PFSK-1 (cell line): ENCODE results near the gene JAG2.

Experiments used
- FOXP2 ChIP-seq: optimal IDR thresholded peaks from 2 replicates; pipeline ENCODE3; 2011; ENCODE audit warnings: borderline replicate concordance, control low read depth, inconsistent platforms; ENCODE audit not compliant: insufficient read depth; ENCODE audit errors: extremely low read length, extremely low read depth
- POLR2AphosphoS5 ChIP-seq: IDR thresholded peaks from 2 replicates; pipeline ENCODE4 v1.6.1; 2012; ENCODE audit warnings: low read depth, mild to moderate bottlenecking, control low read depth, low read length, moderate library complexity
- REST ChIP-seq, 2 experiments: IDR thresholded peaks; 2 replicates each; pipeline versions ENCODE4 v1.6.1 to v1.8.0; 2011 to 2012; ENCODE audit warnings: low read depth in 2 of 2, low read length in 2 of 2, control low read depth in 1 of 2, inconsistent platforms in 1 of 2, mild to moderate bottlenecking in 1 of 2, moderate library complexity in 1 of 2; ENCODE audit not compliant: insufficient read depth in 1 of 2
- SIN3A ChIP-seq: IDR thresholded peaks from 2 replicates; pipeline ENCODE4 v1.6.1; 2012; ENCODE audit warnings: mild to moderate bottlenecking, low read length, moderate library complexity, borderline replicate concordance; ENCODE audit not compliant: insufficient read depth
- TAF1 ChIP-seq: IDR thresholded peaks from 2 replicates; pipeline ENCODE4 v1.6.1; 2012; ENCODE audit warnings: low read length, control low read depth, borderline replicate concordance; ENCODE audit not compliant: insufficient read depth

The JAG2 gene

GRCh38 chr14:105102361-105102870 is 66.2 kb downstream of the JAG2 start:
- TF ChIP-seq FOXP2: no peak
- TF ChIP-seq REST (IDR thresholded peaks at IDR 0.05; ENCODE audit: insufficient read depth in 1 of 2, low read depth in 2 of 2, low read length in 2 of 2): no peak
- no peak for TF ChIP-seq SIN3A
- TF ChIP-seq POLR2AphosphoS5: no peak
- TF ChIP-seq TAF1: no peak

- no peak for TF ChIP-seq REST (IDR thresholded peaks at IDR 0.05; ENCODE audit: insufficient read depth in 1 of 2, low read depth in 2 of 2, low read length in 2 of 2)
- no peak for TF ChIP-seq TAF1
- TF ChIP-seq SIN3A: no peak
- no peak for TF ChIP-seq POLR2AphosphoS5
- TF ChIP-seq FOXP2: no peak
Measured at GRCh38 chr14:105100910-105101309, 67.7 kb downstream of the JAG2 start.

GRCh38 chr14:105099778-105100177 is 68.8 kb downstream of the JAG2 start:
- no peak for TF ChIP-seq SIN3A
- no peak for TF ChIP-seq FOXP2
- TF ChIP-seq REST (IDR thresholded peaks at IDR 0.05; ENCODE audit: insufficient read depth in 1 of 2, low read depth in 2 of 2, low read length in 2 of 2): no peak

GRCh38 chr14:105098316-105098715 is 70.3 kb downstream of the JAG2 start:
- TF ChIP-seq POLR2AphosphoS5: no peak

- TF ChIP-seq SIN3A (no peak), POLR2AphosphoS5 (no peak), REST (IDR thresholded peaks at IDR 0.05; ENCODE audit: insufficient read depth in 1 of 2, low read depth in 2 of 2, low read length in 2 of 2) (no peak)
Measured at GRCh38 chr14:105097794-105098127, 70.8 kb downstream of the JAG2 start.
